C4-2B (cell line): ENCODE measurements around the gene CAMK1D.

ENCODE experiments used
- CTCF ChIP-seq: fragments of 450-650 bp; conservative IDR thresholded peaks from 2 replicates; pipeline ENCODE4 v1.5.1; 2017; ENCODE audit warnings: mild to moderate bottlenecking
- ZFX ChIP-seq: fragments of 450-650 bp; IDR thresholded peaks from 2 replicates; pipeline ENCODE4 v1.6.1; 2017

GRCh38 chr10:12445701-12446334, 96.5 kb downstream of the CAMK1D start:
- no peak for TF ChIP-seq CTCF
- no peak for TF ChIP-seq ZFX
